Activated CD8-positive, alpha-beta T cell treated with anti-CD3 and anti-CD28 coated beads for 36 hours (primary cell): ENCODE results near the gene NAALADL1. TPM values are rescaled to one million over a fixed set of nuclear protein-coding genes. Genes with fewer than 3 reads are reported as not detected.
A peak's percentile ranks its signal among the peaks of the same experiment; 100 is the strongest.

ENCODE experiments used
- ATAC-seq: fragments of 200-7000 bp; cut with Tn5 transposase; one replicate; pipeline ENCODE4 v1.10.0; 2021; ENCODE audit warnings: mild to moderate bottlenecking, moderate library complexity
- CTCF ChIA-PET: fragments of 350-600 bp; sonication (Branson Sonifier 250); formaldehyde crosslinking; loops from one replicate; lab custom pipeline; 2021; ENCODE audit warnings: antibody characterized with exemption; lab: Charles Lee
- POLR2A ChIA-PET: fragments of 350-600 bp; sonication (Branson Sonifier 250); formaldehyde crosslinking; loops from one replicate; lab custom pipeline; 2021; ENCODE audit warnings: antibody characterized with exemption; lab: Charles Lee
- DNase-seq: peaks from one replicate; pipeline ENCODE4 v3.0.0-alpha.2; 2020
- H3K27ac Mint-ChIP-seq: one replicate; pipeline ENCODE4 v1.8.0; 2021; ENCODE audit warnings: mild to moderate bottlenecking, mixed read lengths
- H3K27me3 Mint-ChIP-seq: one replicate; pipeline ENCODE4 v1.8.0; 2021; ENCODE audit warnings: mixed read lengths
- H3K36me3 Mint-ChIP-seq: one replicate; pipeline ENCODE4 v1.8.0; 2021; ENCODE audit warnings: low read depth, mixed read lengths
- H3K4me1 Mint-ChIP-seq: one replicate; pipeline ENCODE4 v1.8.0; 2021; ENCODE audit warnings: low read depth, mixed read lengths
- H3K4me3 Mint-ChIP-seq: one replicate; pipeline ENCODE4 v1.8.0; 2021; ENCODE audit warnings: mild to moderate bottlenecking, moderate library complexity, mixed read lengths
- H3K9me3 Mint-ChIP-seq: one replicate; pipeline ENCODE4 v1.8.0; 2021; ENCODE audit warnings: mixed read lengths
- CTCF ChIP-seq: fragments of 200-600 bp; IDR thresholded peaks from one replicate; pipeline ENCODE4 v1.8.0; 2022; ENCODE audit warnings: antibody characterized with exemption, mild to moderate bottlenecking
- intact Hi-C: fragments of 100-400 bp; cut with micrococcal nuclease; formaldehyde crosslinking; loops from one replicate; pipeline ENCODE4 v1.10.0; 2022
- total RNA-seq, 2 experiments: library from RNA; stranded (reverse); gene quantifications; one replicate each; pipeline ENCODE4 v1.2.3, GENCODE V29; 2021

Gene NAALADL1
- total RNA-seq, 2 experiments from 2014 or later, result 6.6 to 7.6 TPM

GRCh38 chr11:65057526-65057925 lies 827 bp downstream of the NAALADL1 start:
- DNase-seq (no peak), ATAC-seq (no peak)
- H3K36me3 Mint-ChIP-seq, result no peaks in the 10 kb centered on the region
- TF ChIP-seq CTCF, result no peak
- H3K4me1 Mint-ChIP-seq, result peaks cover 19% of the 10 kb centered on the region
- ChIA-PET POLR2A (no interaction called here), CTCF (interaction anchor here (1.1 kb wide), 1 partner anchor 43 kb away, joined by 4 read pairs; the partner anchor contains the start of gene ARL2)
- no peaks in the 10 kb centered on the region for H3K9me3 Mint-ChIP-seq
- intact Hi-C loops, result no loop called here
- no peak overlapping the region for H3K27ac Mint-ChIP-seq
- H3K27me3 Mint-ChIP-seq, result no peaks in the 10 kb centered on the region
- H3K4me3 Mint-ChIP-seq, result no peak overlapping the region

- POLR2A ChIA-PET, result no interaction called here
Observed at GRCh38 chr11:65056999-65057398, 1.4 kb downstream of the NAALADL1 start.

GRCh38 chr11:65055538-65055937 lies 2.8 kb downstream of the NAALADL1 start:
- H3K27ac Mint-ChIP-seq, result no peak overlapping the region
- ChIA-PET CTCF (no interaction called here), POLR2A (interaction anchor here (0.7 kb wide), 1 partner anchor 29 kb away, joined by 3 read pairs; no protein-coding TSS in a partner anchor)
- peaks cover 16% of the 10 kb centered on the region for H3K4me1 Mint-ChIP-seq
- H3K36me3 Mint-ChIP-seq, result no peaks in the 10 kb centered on the region
- intact Hi-C loops, result no loop called here
- no peak for TF ChIP-seq CTCF
- no peaks in the 10 kb centered on the region for H3K27me3 Mint-ChIP-seq
- no peaks in the 10 kb centered on the region for H3K9me3 Mint-ChIP-seq
- H3K4me3 Mint-ChIP-seq, result no peak overlapping the region
- ATAC-seq (no peak), DNase-seq (no peak)

More at GRCh38 chr11:65056999-65057398, 1.4 kb downstream of the NAALADL1 start:
- intact Hi-C loops, result no loop called here
- ATAC-seq (no peak), DNase-seq (no peak)
- Mint-ChIP-seq H3K27ac (no peak overlapping the region), H3K9me3 (no peaks in the 10 kb centered on the region), H3K4me3 (no peak overlapping the region), H3K4me1 (peaks cover 19% of the 10 kb centered on the region), H3K27me3 (no peaks in the 10 kb centered on the region), H3K36me3 (no peaks in the 10 kb centered on the region)
- TF ChIP-seq CTCF, result no peak
- CTCF ChIA-PET, result interaction anchor here (1.1 kb wide), 1 partner anchor 43 kb away, joined by 4 read pairs; the partner anchor contains the start of gene ARL2

GRCh38 chr11:65053827-65054508 lies 4.4 kb downstream of the NAALADL1 start:
- peak overlapping the region; percentile 38 for H3K4me3 Mint-ChIP-seq
- ATAC-seq, result peak; percentile 55
- no peaks in the 10 kb centered on the region for H3K9me3 Mint-ChIP-seq
- intact Hi-C loops, result no loop called here
- peak overlapping the region; percentile 61 for H3K27ac Mint-ChIP-seq
- TF ChIP-seq CTCF, result no peak
- no peaks in the 10 kb centered on the region for H3K36me3 Mint-ChIP-seq
- POLR2A ChIA-PET, result interaction anchor here (0.6 to 1.3 kb wide), 4 partner anchors 12 to 81 kb away, joined by 3 to 9 read pairs (median 3); partner anchors contain the start of genes CDCA5 and SAC3D1
- DNase-seq, result peak; percentile 51
- no peaks in the 10 kb centered on the region for H3K27me3 Mint-ChIP-seq
- peaks cover 14% of the 10 kb centered on the region for H3K4me1 Mint-ChIP-seq
- CTCF ChIA-PET, result no interaction called here

- Mint-ChIP-seq H3K36me3 (peaks cover under 1% of the 10 kb centered on the region), H3K4me1 (peaks cover 26% of the 10 kb centered on the region), H3K4me3 (no peak overlapping the region), H3K27ac (no peak overlapping the region), H3K27me3 (no peaks in the 10 kb centered on the region), H3K9me3 (no peaks in the 10 kb centered on the region)
- ATAC-seq (no peak), DNase-seq (peak; percentile 17)
- POLR2A ChIA-PET, result no interaction called here
- intact Hi-C loops, result no loop called here
- CTCF ChIA-PET, result no interaction called here
- TF ChIP-seq CTCF, result no peak
Observed at GRCh38 chr11:65051398-65051858, 6.9 kb downstream of the NAALADL1 start.
